ENCODE measurements around the gene SLC37A4.
"Not testable (repeated sequence)": the region's sequence is repeated elsewhere in the genome, so short reads cannot be mapped to it uniquely, and the experiment has no call there.

DNA sequence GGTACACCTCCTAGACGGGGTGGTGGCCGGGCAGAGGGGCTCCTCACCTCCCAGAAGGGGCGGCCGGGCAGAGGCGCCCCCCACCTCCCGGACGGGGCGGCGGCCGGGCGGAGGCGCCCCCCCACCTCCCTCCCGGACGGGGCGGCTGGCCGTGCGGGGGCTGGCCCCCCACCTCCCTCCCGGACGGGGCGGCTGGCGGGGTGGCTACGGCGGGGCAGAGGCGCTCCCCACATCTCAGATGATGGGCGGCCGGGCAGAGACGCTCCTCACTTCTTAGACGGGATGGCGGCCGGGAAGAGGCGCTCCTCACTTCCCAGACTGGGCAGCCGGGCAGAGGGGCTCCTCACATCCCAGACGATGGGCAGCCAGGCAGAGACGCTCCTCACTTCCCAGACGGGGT lies 28.5 kb upstream of the SLC37A4 start:
- not testable (repeated sequence) for TF ChIP-seq TAF1 (IDR thresholded peaks at IDR 0.05; ENCODE audit: low read depth); EP300 (conservative IDR thresholded peaks at IDR 0.05; ENCODE audit: poor library complexity, severe bottlenecking); POLR2AphosphoS5 (IDR thresholded peaks at IDR 0.05); RAD21 (conservative IDR thresholded peaks at IDR 0.05)
- TF ChIP-seq, protein P1, sequence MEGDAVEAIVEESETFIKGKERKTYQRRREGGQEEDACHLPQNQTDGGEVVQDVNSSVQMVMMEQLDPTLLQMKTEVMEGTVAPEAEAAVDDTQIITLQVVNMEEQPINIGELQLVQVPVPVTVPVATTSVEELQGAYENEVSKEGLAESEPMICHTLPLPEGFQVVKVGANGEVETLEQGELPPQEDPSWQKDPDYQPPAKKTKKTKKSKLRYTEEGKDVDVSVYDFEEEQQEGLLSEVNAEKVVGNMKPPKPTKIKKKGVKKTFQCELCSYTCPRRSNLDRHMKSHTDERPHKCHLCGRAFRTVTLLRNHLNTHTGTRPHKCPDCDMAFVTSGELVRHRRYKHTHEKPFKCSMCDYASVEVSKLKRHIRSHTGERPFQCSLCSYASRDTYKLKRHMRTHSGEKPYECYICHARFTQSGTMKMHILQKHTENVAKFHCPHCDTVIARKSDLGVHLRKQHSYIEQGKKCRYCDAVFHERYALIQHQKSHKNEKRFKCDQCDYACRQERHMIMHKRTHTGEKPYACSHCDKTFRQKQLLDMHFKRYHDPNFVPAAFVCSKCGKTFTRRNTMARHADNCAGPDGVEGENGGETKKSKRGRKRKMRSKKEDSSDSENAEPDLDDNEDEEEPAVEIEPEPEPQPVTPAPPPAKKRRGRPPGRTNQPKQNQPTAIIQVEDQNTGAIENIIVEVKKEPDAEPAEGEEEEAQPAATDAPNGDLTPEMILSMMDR (IDR thresholded peaks at IDR 0.05; ENCODE audit: poor library complexity, severe bottlenecking) = not testable (repeated sequence)

Data from neural cell (in vitro differentiated cells).